Measurements from ENCODE around the gene SUGP1. TPM values are rescaled to one million over a fixed set of nuclear protein-coding genes. Genes with fewer than 3 reads are reported as not detected.

Gene SUGP1
- total and polyA plus RNA-seq, 4 donors = 11.2 to 18.9 (median 14.8) TPM

GRCh38 chr19:19345232-19345631 lies 24.9 kb upstream of the SUGP1 start:
- Histone ChIP-seq H3K4me1 (ENCODE audit: control insufficient read depth in 4 of 4, insufficient read depth in 4 of 4, low read length in 3 of 4) (no peaks in the 10 kb centered on the region), H3K36me3 (ENCODE audit: control insufficient read depth in 4 of 4, insufficient read depth in 3 of 4, low read depth in 1 of 4, low read length in 3 of 4) (peaks cover 14 to 81% (median 40%) of the 10 kb centered on the region in 4 donors), H3K27me3 (ENCODE audit: control insufficient read depth in 4 of 4, insufficient read depth in 4 of 4, low read length in 3 of 4) (no peaks in the 10 kb centered on the region), H3K4me3 (ENCODE audit: low read depth in 1 of 3, low read length in 3 of 3) (no peak overlapping the region), H3K27ac (ENCODE audit: low read depth in 1 of 2, low read length in 2 of 2) (no peak overlapping the region), H3K9me3 (ENCODE audit: control insufficient read depth in 4 of 4, low read length in 3 of 4) (no peaks in the 10 kb centered on the region), H3K9ac (ENCODE audit: low read depth in 1 of 2, low read length in 2 of 2) (no peak overlapping the region)
- 91% methylated on average over 21 of the region's 21 CpGs for WGBS
- no peak for TF ChIP-seq YY1 (IDR thresholded peaks at IDR 0.05)
- TF ChIP-seq, protein P1, sequence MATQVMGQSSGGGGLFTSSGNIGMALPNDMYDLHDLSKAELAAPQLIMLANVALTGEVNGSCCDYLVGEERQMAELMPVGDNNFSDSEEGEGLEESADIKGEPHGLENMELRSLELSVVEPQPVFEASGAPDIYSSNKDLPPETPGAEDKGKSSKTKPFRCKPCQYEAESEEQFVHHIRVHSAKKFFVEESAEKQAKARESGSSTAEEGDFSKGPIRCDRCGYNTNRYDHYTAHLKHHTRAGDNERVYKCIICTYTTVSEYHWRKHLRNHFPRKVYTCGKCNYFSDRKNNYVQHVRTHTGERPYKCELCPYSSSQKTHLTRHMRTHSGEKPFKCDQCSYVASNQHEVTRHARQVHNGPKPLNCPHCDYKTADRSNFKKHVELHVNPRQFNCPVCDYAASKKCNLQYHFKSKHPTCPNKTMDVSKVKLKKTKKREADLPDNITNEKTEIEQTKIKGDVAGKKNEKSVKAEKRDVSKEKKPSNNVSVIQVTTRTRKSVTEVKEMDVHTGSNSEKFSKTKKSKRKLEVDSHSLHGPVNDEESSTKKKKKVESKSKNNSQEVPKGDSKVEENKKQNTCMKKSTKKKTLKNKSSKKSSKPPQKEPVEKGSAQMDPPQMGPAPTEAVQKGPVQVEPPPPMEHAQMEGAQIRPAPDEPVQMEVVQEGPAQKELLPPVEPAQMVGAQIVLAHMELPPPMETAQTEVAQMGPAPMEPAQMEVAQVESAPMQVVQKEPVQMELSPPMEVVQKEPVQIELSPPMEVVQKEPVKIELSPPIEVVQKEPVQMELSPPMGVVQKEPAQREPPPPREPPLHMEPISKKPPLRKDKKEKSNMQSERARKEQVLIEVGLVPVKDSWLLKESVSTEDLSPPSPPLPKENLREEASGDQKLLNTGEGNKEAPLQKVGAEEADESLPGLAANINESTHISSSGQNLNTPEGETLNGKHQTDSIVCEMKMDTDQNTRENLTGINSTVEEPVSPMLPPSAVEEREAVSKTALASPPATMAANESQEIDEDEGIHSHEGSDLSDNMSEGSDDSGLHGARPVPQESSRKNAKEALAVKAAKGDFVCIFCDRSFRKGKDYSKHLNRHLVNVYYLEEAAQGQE (IDR thresholded peaks at IDR 0.05) = no peak
- TF ChIP-seq, protein P2, sequence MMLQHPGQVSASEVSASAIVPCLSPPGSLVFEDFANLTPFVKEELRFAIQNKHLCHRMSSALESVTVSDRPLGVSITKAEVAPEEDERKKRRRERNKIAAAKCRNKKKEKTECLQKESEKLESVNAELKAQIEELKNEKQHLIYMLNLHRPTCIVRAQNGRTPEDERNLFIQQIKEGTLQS (IDR thresholded peaks at IDR 0.05) = no peak
- TF ChIP-seq SP1 (IDR thresholded peaks at IDR 0.05) = no peak
- no peak for TF ChIP-seq HNF4G (IDR thresholded peaks at IDR 0.05)
- TF ChIP-seq NR2F2 (IDR thresholded peaks at IDR 0.05) = no peak
- TF ChIP-seq HNF4A (conservative IDR thresholded peaks at IDR 0.05) = no peak
- no peak for TF ChIP-seq JUND (IDR thresholded peaks at IDR 0.05)
- TF ChIP-seq, protein P3, sequence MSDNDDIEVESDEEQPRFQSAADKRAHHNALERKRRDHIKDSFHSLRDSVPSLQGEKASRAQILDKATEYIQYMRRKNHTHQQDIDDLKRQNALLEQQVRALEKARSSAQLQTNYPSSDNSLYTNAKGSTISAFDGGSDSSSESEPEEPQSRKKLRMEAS (IDR thresholded peaks at IDR 0.05) = no peak
- no peak for TF ChIP-seq FOXA2 (IDR thresholded peaks at IDR 0.05)
- TF ChIP-seq EGR1 (IDR thresholded peaks at IDR 0.05; ENCODE audit: low read depth in 2 of 2) = no peak
- no peak for TF ChIP-seq GABPA (IDR thresholded peaks at IDR 0.05 in 1 of 2, conservative IDR thresholded peaks at IDR 0.05 in 1 of 2)
- TF ChIP-seq, protein P4, sequence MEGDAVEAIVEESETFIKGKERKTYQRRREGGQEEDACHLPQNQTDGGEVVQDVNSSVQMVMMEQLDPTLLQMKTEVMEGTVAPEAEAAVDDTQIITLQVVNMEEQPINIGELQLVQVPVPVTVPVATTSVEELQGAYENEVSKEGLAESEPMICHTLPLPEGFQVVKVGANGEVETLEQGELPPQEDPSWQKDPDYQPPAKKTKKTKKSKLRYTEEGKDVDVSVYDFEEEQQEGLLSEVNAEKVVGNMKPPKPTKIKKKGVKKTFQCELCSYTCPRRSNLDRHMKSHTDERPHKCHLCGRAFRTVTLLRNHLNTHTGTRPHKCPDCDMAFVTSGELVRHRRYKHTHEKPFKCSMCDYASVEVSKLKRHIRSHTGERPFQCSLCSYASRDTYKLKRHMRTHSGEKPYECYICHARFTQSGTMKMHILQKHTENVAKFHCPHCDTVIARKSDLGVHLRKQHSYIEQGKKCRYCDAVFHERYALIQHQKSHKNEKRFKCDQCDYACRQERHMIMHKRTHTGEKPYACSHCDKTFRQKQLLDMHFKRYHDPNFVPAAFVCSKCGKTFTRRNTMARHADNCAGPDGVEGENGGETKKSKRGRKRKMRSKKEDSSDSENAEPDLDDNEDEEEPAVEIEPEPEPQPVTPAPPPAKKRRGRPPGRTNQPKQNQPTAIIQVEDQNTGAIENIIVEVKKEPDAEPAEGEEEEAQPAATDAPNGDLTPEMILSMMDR (IDR thresholded peaks at IDR 0.05; ENCODE audit: low read depth, low read length, missing input control) = no peak
- TF ChIP-seq RAD21 (IDR thresholded peaks at IDR 0.05) = no peak
- TF ChIP-seq FOXA1 (IDR thresholded peaks at IDR 0.05) = no peak
- no peak for DNase-seq (ENCODE audit: low spot score)

GRCh38 chr19:19343762-19344161 lies 23.5 kb upstream of the SUGP1 start:
- Histone ChIP-seq H3K9me3 (ENCODE audit: control insufficient read depth in 4 of 4, low read length in 3 of 4) (no peaks in the 10 kb centered on the region), H3K36me3 (ENCODE audit: control insufficient read depth in 4 of 4, insufficient read depth in 3 of 4, low read depth in 1 of 4, low read length in 3 of 4) (peaks cover 11 to 74% (median 39%) of the 10 kb centered on the region in 4 donors), H3K9ac (ENCODE audit: low read depth in 1 of 2, low read length in 2 of 2) (no peak overlapping the region), H3K27ac (ENCODE audit: low read depth in 1 of 2, low read length in 2 of 2) (no peak overlapping the region), H3K4me1 (ENCODE audit: control insufficient read depth in 4 of 4, insufficient read depth in 4 of 4, low read length in 3 of 4) (no peaks in the 10 kb centered on the region), H3K4me3 (ENCODE audit: low read depth in 1 of 3, low read length in 3 of 3) (no peak overlapping the region), H3K27me3 (ENCODE audit: control insufficient read depth in 4 of 4, insufficient read depth in 4 of 4, low read length in 3 of 4) (no peaks in the 10 kb centered on the region)
- no peak for DNase-seq (ENCODE audit: low spot score)
- no peak for TF ChIP-seq GABPA (IDR thresholded peaks at IDR 0.05 in 1 of 2, conservative IDR thresholded peaks at IDR 0.05 in 1 of 2)
- no peak for TF ChIP-seq EGR1 (IDR thresholded peaks at IDR 0.05; ENCODE audit: low read depth in 2 of 2)
- TF ChIP-seq, protein P1 (IDR thresholded peaks at IDR 0.05) = no peak
- TF ChIP-seq HNF4A (conservative IDR thresholded peaks at IDR 0.05) = no peak
- WGBS = 97% methylated on average over 14 of the region's 14 CpGs
